Activated gamma-delta T cell treated with Interleukin-2 at 50 U/mL for 16 hours (primary cell): ENCODE measurements around the gene CAMK2B.

ENCODE experiments used
- DNase-seq: peaks from one replicate; pipeline ENCODE4 v3.0.0-alpha.2; 2020

CAMK2B gene

GRCh38 chr7:44272456-44272855, 52.9 kb downstream of the CAMK2B start:
- DNase-seq = no peak

- no peak for DNase-seq
Observed at GRCh38 chr7:44269943-44270493, 55.4 kb downstream of the CAMK2B start.

DNA sequence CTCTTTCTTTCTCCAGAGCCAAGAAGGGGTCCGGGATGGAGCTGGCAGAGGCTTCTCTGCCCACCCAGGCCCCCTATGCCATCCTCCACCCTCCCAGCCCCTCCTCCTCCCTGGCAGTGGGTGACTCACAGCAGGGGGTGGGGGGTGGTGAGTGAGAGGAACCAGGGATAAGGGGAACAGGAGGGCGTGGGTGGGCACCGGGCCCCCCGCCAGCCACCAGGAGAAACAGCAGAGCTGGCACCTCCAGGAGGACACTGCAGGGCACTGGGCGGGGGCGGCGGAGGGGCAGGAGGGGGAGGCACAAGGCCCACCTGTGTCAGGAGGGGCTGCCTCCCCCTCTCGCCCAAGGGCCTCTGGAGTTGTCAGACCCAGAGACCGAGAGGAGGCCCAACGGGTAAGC, 56.0 kb downstream of the CAMK2B start:
- no peak for DNase-seq

- DNase-seq = no peak
Observed at GRCh38 chr7:44268671-44269070, 56.7 kb downstream of the CAMK2B start.

DNA sequence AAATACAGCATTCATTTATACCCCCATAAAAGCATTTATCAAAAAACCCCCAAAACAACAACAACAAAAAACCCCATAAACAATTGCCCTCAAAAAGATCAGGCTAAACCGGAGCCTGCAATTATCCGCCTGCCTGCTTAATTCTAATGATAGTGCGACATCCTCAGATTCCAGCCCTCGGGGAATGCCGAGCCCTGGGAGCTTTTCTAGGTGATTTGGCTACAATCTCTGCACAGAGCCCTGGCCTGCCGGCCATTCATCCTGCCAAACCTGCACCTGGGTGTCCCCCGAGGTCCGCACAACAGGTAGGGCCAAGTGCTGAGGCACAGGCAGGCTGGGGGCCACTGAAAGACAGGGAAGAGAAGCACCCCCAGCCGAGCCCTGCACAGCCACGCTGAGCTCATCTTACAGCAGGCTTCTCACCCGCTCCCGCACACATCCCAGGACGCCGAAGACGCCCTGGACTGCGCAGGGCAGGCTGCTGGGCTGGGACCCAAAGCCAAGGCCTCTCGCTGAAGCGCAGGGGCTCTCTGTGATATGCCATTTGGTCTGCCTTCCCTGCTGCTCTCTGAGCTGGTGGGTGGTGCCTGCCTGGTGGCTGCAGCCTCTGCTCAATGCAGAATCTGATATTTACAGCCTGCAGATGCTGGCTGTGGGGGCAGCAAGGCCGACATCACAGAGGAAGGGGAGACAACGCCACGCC, 57.5 kb downstream of the CAMK2B start:
- DNase-seq = no peak

DNA sequence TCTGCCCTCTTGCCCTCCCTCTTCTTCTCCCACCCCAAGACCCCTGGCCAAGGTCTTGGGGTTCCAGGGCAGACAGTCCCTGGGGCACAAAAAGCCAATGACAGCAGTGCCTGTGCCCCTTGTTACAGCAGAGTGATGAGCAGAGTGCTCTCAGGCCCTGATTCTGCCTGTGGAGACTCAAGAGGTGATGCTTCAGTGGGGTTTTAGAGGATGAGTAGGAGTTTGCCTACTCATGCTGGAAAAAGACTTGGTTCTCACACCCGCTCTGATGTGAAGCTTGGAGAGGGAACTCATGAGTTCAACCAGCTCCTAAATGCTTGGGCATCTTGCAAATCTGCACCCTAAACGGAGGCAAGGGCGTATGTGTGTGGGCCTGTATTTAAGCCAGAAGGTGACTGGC, 58.2 kb downstream of the CAMK2B start:
- no peak for DNase-seq

- DNase-seq = no peak
Observed at GRCh38 chr7:44266526-44266925, 58.9 kb downstream of the CAMK2B start.

- DNase-seq = no peak
Observed at GRCh38 chr7:44265728-44266127, 59.7 kb downstream of the CAMK2B start.

DNA sequence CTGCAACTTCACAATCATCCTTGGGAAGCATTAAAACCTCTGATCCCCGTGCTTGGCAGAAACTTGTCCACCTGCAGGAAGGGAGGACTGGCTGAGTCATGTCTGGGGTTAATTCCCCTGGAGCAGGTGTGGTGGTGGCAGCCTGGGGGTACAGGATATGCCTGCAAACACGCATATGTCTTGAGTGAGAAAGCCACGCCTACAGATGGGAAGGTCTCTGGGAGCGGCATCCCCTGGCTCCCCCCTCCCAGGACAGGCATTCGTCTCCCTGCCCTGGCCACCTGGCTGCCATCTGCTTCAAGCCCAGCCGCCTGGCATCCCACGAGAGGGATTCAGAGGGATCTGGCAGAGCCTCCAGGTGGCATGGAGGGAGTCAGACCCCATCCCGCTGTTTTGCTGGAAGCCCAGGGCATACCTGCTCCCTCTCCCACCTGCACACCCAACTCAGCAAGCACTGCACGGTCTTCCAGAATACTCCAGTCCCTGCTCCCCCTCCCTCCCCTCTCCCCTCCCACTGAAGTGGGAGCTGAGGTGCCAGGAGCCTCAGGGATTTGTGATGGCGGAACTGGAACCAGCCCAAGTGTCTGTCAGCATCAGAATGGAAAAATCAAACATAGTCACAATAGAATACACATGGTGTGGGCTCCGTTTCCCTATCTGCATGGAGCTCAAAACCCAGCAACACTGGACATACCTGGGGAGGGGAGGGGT, 61.0 kb downstream of the CAMK2B start:
- DNase-seq = no peak

DNA sequence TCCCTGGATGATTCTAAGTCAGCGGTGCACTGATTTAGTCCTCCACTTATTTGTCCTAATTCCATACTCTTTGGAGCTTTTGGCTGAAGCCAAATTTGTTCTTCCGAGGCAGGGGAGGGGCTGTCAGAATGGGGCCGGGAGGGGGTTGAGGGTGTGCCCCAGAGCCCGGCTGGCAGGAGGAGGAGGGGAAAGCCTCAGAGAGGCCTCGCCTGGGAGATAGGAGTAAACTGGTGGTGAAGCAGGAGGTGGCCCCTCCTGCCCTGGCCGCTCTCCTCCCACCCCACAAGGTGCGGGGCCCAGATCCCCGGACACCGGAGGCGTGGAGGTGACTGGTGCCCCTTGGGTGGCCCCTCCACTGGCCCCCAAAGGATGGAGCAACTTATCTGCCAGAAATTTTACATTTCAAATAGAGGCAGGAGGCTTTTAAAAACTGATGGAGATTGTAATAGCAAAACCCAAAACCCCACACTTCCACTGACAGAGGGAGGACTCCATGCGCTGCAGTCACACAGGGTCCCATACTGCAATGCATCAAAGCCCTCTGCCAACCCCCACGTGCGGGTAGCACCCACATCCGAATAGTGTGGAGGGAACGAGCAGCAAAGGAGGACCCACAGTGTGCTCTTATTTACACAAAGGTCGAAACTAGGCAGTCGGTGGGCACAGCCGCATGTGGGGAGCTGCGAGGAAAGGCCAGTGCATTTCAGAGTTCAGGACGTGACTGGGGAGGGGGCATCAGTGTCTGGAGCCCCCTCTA, 61.9 kb downstream of the CAMK2B start:
- DNase-seq = no peak

- no peak for DNase-seq
Observed at GRCh38 chr7:44262031-44262430, 63.4 kb downstream of the CAMK2B start.

- no peak for DNase-seq
Observed at GRCh38 chr7:44261240-44261639, 64.2 kb downstream of the CAMK2B start.

- DNase-seq = no peak
Observed at GRCh38 chr7:44259547-44260457, 65.6 kb downstream of the CAMK2B start.

GRCh38 chr7:44258865-44259546, 66.4 kb downstream of the CAMK2B start:
- no peak for DNase-seq

DNA sequence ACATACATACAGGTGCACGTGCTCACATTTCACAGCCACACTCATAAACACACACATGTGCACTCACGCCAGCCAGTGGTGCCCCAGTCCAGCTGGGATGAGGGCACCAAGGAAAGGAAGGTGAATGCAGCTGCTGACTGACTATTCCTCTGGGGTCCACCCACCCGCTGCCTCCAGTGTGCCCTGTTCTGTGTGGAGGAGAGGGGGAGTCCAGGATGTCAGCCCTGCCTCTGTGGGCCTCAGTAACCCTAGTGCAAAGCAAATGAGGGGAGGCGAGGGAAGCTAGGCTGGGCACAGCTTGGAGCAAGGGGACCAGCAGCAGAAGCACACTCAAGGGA, 67.0 kb downstream of the CAMK2B start:
- no peak for DNase-seq

- DNase-seq = peak; percentile 56
Observed at GRCh38 chr7:44257618-44258422, 67.6 kb downstream of the CAMK2B start.

- no peak for DNase-seq
Observed at GRCh38 chr7:44257213-44257612, 68.2 kb downstream of the CAMK2B start.

- no peak for DNase-seq
Observed at GRCh38 chr7:44256459-44256858, 68.9 kb downstream of the CAMK2B start.

- no peak for DNase-seq
Observed at GRCh38 chr7:44251881-44252280, 73.5 kb downstream of the CAMK2B start.

DNA sequence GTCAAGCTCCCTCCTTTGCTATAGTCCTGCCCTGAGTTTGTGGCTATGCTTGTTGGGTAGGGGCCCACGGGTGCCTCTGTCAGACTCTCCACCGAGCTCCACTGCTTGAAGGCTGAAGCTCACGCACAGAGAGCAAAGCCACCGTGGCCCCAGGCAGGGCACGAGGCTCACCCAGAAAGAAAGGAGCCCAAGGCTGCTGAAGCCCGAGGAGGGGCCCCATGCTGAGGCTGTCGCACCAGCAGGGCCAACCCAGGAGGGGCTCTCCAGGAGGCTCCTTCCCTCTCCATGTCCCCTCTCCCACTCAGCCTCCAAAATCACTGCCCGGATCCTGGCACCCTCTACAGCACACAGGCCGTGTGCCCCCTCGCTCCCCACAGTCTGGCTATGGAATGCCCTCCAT, 74.1 kb downstream of the CAMK2B start:
- DNase-seq = no peak

DNA sequence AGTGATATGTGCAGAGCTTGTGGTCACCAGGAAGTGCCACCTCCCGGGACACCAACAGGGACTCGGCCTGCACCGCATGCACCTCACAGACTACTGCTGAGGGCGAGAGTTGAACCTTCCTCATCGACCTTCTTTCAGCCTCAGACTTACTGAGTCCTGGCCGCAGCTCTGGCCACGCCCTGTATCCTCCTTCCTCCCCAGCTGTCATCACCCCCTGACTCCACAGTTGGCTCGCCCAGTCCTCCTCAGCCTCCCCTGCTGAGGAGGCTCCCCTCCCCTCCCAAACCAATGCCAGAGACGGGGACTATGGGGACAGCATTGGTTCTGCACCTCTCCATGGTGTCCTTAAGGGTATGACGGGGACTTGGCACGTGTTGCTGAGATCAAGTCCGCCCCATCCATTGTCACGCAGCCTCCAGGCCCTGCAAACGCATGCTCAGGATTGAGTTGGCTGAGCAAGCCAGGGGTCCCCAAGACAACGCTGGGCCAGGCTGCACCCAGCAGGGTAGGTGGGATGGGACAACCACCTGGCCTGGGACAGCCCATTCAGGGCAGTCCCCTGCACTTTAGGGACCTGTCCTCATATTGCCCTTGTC, 75.7 kb downstream of the CAMK2B start:
- no peak for DNase-seq
